ENCODE results near the gene PIP5K1B. TPM values are rescaled to one million over a fixed set of nuclear protein-coding genes. Genes with fewer than 3 reads are reported as not detected.
A peak's percentile ranks its signal among the peaks of the same experiment; 100 is the strongest.
"Not testable (repeated sequence)": the region's sequence is repeated elsewhere in the genome, so short reads cannot be mapped to it uniquely, and the experiment has no call there.

The PIP5K1B gene
- total RNA-seq, 1 experiment from 2014 or later: 2.5 TPM

DNA sequence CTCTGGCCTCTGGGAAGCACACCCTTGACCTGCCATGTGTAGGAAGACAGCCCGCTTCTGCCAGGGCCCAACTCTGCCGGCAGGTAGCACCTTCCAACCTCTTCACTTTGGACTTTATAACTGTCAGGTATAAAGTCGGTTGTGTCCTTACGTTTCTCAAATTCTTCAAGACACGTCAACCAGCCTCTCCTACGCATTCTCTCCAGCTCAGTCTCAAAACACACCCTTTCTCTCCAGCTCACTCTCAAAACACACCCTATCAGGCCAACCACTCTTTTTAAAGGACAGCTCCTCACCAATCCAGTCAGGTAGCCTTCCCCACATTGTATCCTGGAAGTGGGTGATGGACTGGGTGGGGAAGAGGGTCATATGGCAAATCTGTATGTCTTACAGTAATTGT lies 344.1 kb downstream of the PIP5K1B start:
- no peaks in the 10 kb centered on the region for H4K20me1 ChIP-seq (ENCODE audit: control insufficient read depth, insufficient read depth, insufficient read length)
- H2BK15ac ChIP-seq (ENCODE audit: low read depth, low read length): no peak overlapping the region
- no peak overlapping the region for H3K4ac ChIP-seq (ENCODE audit: low read depth, low read length)
- no peak overlapping the region for H3K9ac ChIP-seq (ENCODE audit: extremely low read depth, insufficient read length, low read length)
- Mint-ChIP-seq H3K36me3 (ENCODE audit: insufficient read depth in 1 of 3, low read depth in 3 of 3) (peaks cover 18 to 43% (median 35%) of the 10 kb centered on the region in 3 experiments), H3K4me3 (no peak overlapping the region), H3K4me1 (peaks cover 22 to 29% of the 10 kb centered on the region in 2 experiments), H3K9me3 (no peaks in the 10 kb centered on the region), H3K27me3 (ENCODE audit: low read depth) (no peaks in the 10 kb centered on the region), H3K27ac (peak overlapping the region in 1 of 3 experiments; percentile 15; a peak in 1 of 7 replicates)
- no peaks in the 10 kb centered on the region; the same call in 1 of the 2 replicates for H3K79me2 ChIP-seq (ENCODE audit: insufficient read depth, low read length)
- no peak overlapping the region for H3K18ac ChIP-seq (ENCODE audit: insufficient read length, low read depth, low read length)
- no peak overlapping the region for H4K91ac ChIP-seq (ENCODE audit: insufficient read length, low read depth, low read length)
- H3K23ac ChIP-seq (ENCODE audit: insufficient read length, low read depth, low read length): no peak overlapping the region
- H3K23me2 ChIP-seq (ENCODE audit: insufficient read length, low read depth, low read length, poor library complexity, severe bottlenecking): no peaks in the 10 kb centered on the region
- H4K5ac ChIP-seq (ENCODE audit: insufficient read length, low read depth, low read length): no peak overlapping the region
- peaks cover 8% of the 10 kb centered on the region for H3K4me1 ChIP-seq (ENCODE audit: insufficient read depth, low read length)
- no peak overlapping the region for H3K27ac ChIP-seq (ENCODE audit: insufficient read length, low read depth, low read length)
- no peak overlapping the region for H4K8ac ChIP-seq (replicated peaks; ENCODE audit: insufficient read length, low read depth, low read length)
- no peaks in the 10 kb centered on the region for H3K9me3 ChIP-seq (ENCODE audit: control insufficient read depth, low read depth, low read length)
- no peak overlapping the region for H2AK5ac ChIP-seq (ENCODE audit: insufficient read length, low read length)
- H2BK12ac ChIP-seq (ENCODE audit: insufficient read length, low read depth, low read length): no peak overlapping the region
- no peak overlapping the region for H2AFZ ChIP-seq (ENCODE audit: low read length)
- no peak overlapping the region for H3K4me2 ChIP-seq (ENCODE audit: insufficient read depth, insufficient read length, low read length)
- no peak overlapping the region for H3T11ph ChIP-seq (ENCODE audit: low read length)
- H3K27me3 ChIP-seq (ENCODE audit: insufficient read depth, low read length): no peaks in the 10 kb centered on the region
- no peak overlapping the region for H2BK5ac ChIP-seq (ENCODE audit: insufficient read length, low read length)
- WGBS (ENCODE audit: extremely low coverage, insufficient read length, low lambda C conversion rate): no CpG with 5 or more reads among the region's 6 CpGs
- no peak overlapping the region for H3K56ac ChIP-seq (ENCODE audit: insufficient read length, low read depth, low read length)
- no peaks in the 10 kb centered on the region for H3K79me1 ChIP-seq (ENCODE audit: insufficient read depth, low read depth, low read length, poor library complexity, severe bottlenecking)
- H3K14ac ChIP-seq (ENCODE audit: insufficient read depth, low read length): no peak overlapping the region
- TF ChIP-seq, protein P1, sequence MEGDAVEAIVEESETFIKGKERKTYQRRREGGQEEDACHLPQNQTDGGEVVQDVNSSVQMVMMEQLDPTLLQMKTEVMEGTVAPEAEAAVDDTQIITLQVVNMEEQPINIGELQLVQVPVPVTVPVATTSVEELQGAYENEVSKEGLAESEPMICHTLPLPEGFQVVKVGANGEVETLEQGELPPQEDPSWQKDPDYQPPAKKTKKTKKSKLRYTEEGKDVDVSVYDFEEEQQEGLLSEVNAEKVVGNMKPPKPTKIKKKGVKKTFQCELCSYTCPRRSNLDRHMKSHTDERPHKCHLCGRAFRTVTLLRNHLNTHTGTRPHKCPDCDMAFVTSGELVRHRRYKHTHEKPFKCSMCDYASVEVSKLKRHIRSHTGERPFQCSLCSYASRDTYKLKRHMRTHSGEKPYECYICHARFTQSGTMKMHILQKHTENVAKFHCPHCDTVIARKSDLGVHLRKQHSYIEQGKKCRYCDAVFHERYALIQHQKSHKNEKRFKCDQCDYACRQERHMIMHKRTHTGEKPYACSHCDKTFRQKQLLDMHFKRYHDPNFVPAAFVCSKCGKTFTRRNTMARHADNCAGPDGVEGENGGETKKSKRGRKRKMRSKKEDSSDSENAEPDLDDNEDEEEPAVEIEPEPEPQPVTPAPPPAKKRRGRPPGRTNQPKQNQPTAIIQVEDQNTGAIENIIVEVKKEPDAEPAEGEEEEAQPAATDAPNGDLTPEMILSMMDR (conservative IDR thresholded peaks at IDR 0.05): no peak
- DNase-seq: no peak
- H2BK20ac ChIP-seq (ENCODE audit: low read depth, low read length, poor library complexity, severe bottlenecking): no peak overlapping the region
- no peak overlapping the region for H2BK120ac ChIP-seq (ENCODE audit: low read depth, low read length, poor library complexity, severe bottlenecking)

- H3T11ph ChIP-seq (ENCODE audit: low read length); H2AFZ ChIP-seq (ENCODE audit: low read length); H3K27ac ChIP-seq (ENCODE audit: insufficient read length, low read depth, low read length); H3K4me2 ChIP-seq (ENCODE audit: insufficient read depth, insufficient read length, low read length); H2BK5ac ChIP-seq (ENCODE audit: insufficient read length, low read length); H3K79me2 ChIP-seq (ENCODE audit: insufficient read depth, low read length); DNase-seq; H3K79me1 ChIP-seq (ENCODE audit: insufficient read depth, low read depth, low read length, poor library complexity, severe bottlenecking); H3K4ac ChIP-seq (ENCODE audit: low read depth, low read length); H4K91ac ChIP-seq (ENCODE audit: insufficient read length, low read depth, low read length); H2AK5ac ChIP-seq (ENCODE audit: insufficient read length, low read length); H3K23ac ChIP-seq (ENCODE audit: insufficient read length, low read depth, low read length); H2BK20ac ChIP-seq (ENCODE audit: low read depth, low read length, poor library complexity, severe bottlenecking); H3K56ac ChIP-seq (ENCODE audit: insufficient read length, low read depth, low read length); H3K9me3 Mint-ChIP-seq; H4K5ac ChIP-seq (ENCODE audit: insufficient read length, low read depth, low read length); H2BK120ac ChIP-seq (ENCODE audit: low read depth, low read length, poor library complexity, severe bottlenecking); H3K23me2 ChIP-seq (ENCODE audit: insufficient read length, low read depth, low read length, poor library complexity, severe bottlenecking); H2BK15ac ChIP-seq (ENCODE audit: low read depth, low read length); H4K8ac ChIP-seq (replicated peaks; ENCODE audit: insufficient read length, low read depth, low read length); H3K18ac ChIP-seq (ENCODE audit: insufficient read length, low read depth, low read length); H3K27me3 ChIP-seq (ENCODE audit: insufficient read depth, low read length); H4K20me1 ChIP-seq (ENCODE audit: control insufficient read depth, insufficient read depth, insufficient read length); H3K27me3 Mint-ChIP-seq (ENCODE audit: low read depth); H3K14ac ChIP-seq (ENCODE audit: insufficient read depth, low read length); H2BK12ac ChIP-seq (ENCODE audit: insufficient read length, low read depth, low read length); H3K9ac ChIP-seq (ENCODE audit: extremely low read depth, insufficient read length, low read length); H3K4me1 ChIP-seq (ENCODE audit: insufficient read depth, low read length); H3K9me3 ChIP-seq (ENCODE audit: control insufficient read depth, low read depth, low read length); H3K4me3 Mint-ChIP-seq: not testable (repeated sequence)
- WGBS (ENCODE audit: extremely low coverage, insufficient read length, low lambda C conversion rate): no CpG with 5 or more reads among the region's 12 CpGs
- peaks cover 6 to 10% of the 10 kb centered on the region in 2 experiments for H3K4me1 Mint-ChIP-seq
- H3K36me3 Mint-ChIP-seq (ENCODE audit: insufficient read depth in 1 of 3, low read depth in 3 of 3): peaks cover 18 to 46% (median 40%) of the 10 kb centered on the region in 3 experiments
- H3K27ac Mint-ChIP-seq: peak overlapping the region in 1 of 3 experiments; percentile 55; a peak in 1 of 7 replicates
Observed at GRCh38 chr9:69050936-69051335, 345.9 kb downstream of the PIP5K1B start.
